Iris pigment epithelial cell (primary cell): ENCODE results near the gene STN1.
"Not testable (repeated sequence)": the region's sequence is repeated elsewhere in the genome, so short reads cannot be mapped to it uniquely, and the experiment has no call there.

Experiments
- DNase-seq: peaks from one replicate; pipeline ENCODE4 v3.0.0-alpha.2; 2011; ENCODE audit warnings: low read depth

STN1 gene

GRCh38 chr10:103859161-103860086, 58.6 kb downstream of the STN1 start:
- DNase-seq, result peak; percentile 64

- DNase-seq, result no peak
These were observed 59.6 kb downstream of the STN1 start for GRCh38 chr10:103858360-103858759.

- DNase-seq, result no peak
These were observed 61.2 kb downstream of the STN1 start for GRCh38 chr10:103856797-103857170.

- DNase-seq, result no peak
These were observed 61.9 kb downstream of the STN1 start for GRCh38 chr10:103855852-103856796.

- DNase-seq, result no peak
These were observed 62.6 kb downstream of the STN1 start, which contains the start of gene SH3PXD2A for GRCh38 chr10:103855424-103855823. Gene SH3PXD2A, minus strand, starts transcription at chr10:103855576. Its CDS starts 310 bp downstream, at chr10:103855266.

GRCh38 chr10:103854686-103855391, 63.1 kb downstream of the STN1 start:
- no peak for DNase-seq

- DNase-seq, result no peak
These were observed 63.7 kb downstream of the STN1 start for GRCh38 chr10:103854265-103854685.

GRCh38 chr10:103853428-103854264, 64.3 kb downstream of the STN1 start:
- DNase-seq, result no peak

GRCh38 chr10:103852856-103853255, 65.1 kb downstream of the STN1 start:
- no peak for DNase-seq

GRCh38 chr10:103852189-103852711, 65.7 kb downstream of the STN1 start:
- no peak for DNase-seq

- DNase-seq, result no peak
These were observed 66.7 kb downstream of the STN1 start for GRCh38 chr10:103851261-103851660.

- DNase-seq, result peak; percentile 31
These were observed 67.5 kb downstream of the STN1 start for GRCh38 chr10:103850572-103850895.

- DNase-seq, result peak; percentile 92
These were observed 68.0 kb downstream of the STN1 start for GRCh38 chr10:103849880-103850571.

GRCh38 chr10:103849212-103849877, 68.6 kb downstream of the STN1 start:
- no peak for DNase-seq

- no peak for DNase-seq
These were observed 70.0 kb downstream of the STN1 start for GRCh38 chr10:103847909-103848468.

GRCh38 chr10:103847346-103847745, 70.6 kb downstream of the STN1 start:
- no peak for DNase-seq

GRCh38 chr10:103845972-103846371, 72.0 kb downstream of the STN1 start:
- DNase-seq, result no peak

GRCh38 chr10:103845346-103845745, 72.6 kb downstream of the STN1 start:
- not testable (repeated sequence) for DNase-seq

- no peak for DNase-seq
These were observed 74.0 kb downstream of the STN1 start for GRCh38 chr10:103843854-103844570.
